Measurements from ENCODE around the gene FZD2.

Gene FZD2

GRCh38 chr17:44606658-44607057 is 49.4 kb downstream of the FZD2 start:
- Histone ChIP-seq H3K27ac (ENCODE audit: low read length) (no peak overlapping the region), H4K20me1 (ENCODE audit: insufficient read depth, low read length) (no peaks in the 10 kb centered on the region), H3K27me3 (replicated peaks; ENCODE audit: insufficient read depth, low read length) (no peaks in the 10 kb centered on the region; the same call in 1 of the 2 replicates), H2AFZ (ENCODE audit: low read length) (no peak overlapping the region), H3K9ac (ENCODE audit: low read length) (no peak overlapping the region), H3F3A (ENCODE audit: insufficient read depth, low read length) (no peaks in the 10 kb centered on the region), H3K9me2 (replicated peaks; ENCODE audit: insufficient read depth, low read length) (no peaks in the 10 kb centered on the region), H3K4me1 (ENCODE audit: low read length) (no peaks in the 10 kb centered on the region), H3K9me3 (replicated peaks; ENCODE audit: insufficient read depth, low read length) (no peaks in the 10 kb centered on the region), H3K79me2 (ENCODE audit: low read length) (no peaks in the 10 kb centered on the region), H3K4me3 (ENCODE audit: low read length) (no peak overlapping the region), H3K4me2 (ENCODE audit: low read depth, low read length) (no peak overlapping the region), H3K36me3 (replicated peaks; ENCODE audit: insufficient read depth, low read length) (no peaks in the 10 kb centered on the region)
- no peak for DNase-seq
- TF ChIP-seq CTCF (IDR thresholded peaks at IDR 0.05; ENCODE audit: low read length) (no peak), EZH2 (optimal IDR thresholded peaks at IDR 0.05; ENCODE audit: low read depth, low read length) (no peak), EZH2phosphoT487 (IDR thresholded peaks at IDR 0.05; ENCODE audit: low read length) (no peak)

- Histone ChIP-seq H2AFZ (ENCODE audit: low read length) (no peak overlapping the region), H3K27ac (ENCODE audit: low read length) (no peak overlapping the region)
- DNase-seq: no peak
These were observed 50.8 kb downstream of the FZD2 start for GRCh38 chr17:44607836-44608690.

GRCh38 chr17:44608727-44609435 is 51.6 kb downstream of the FZD2 start:
- H3F3A ChIP-seq (ENCODE audit: insufficient read depth, low read length): no peaks in the 10 kb centered on the region
- no peaks in the 10 kb centered on the region for H3K9me3 ChIP-seq (replicated peaks; ENCODE audit: insufficient read depth, low read length)
- no peak overlapping the region for H3K27ac ChIP-seq (ENCODE audit: low read length)
- DNase-seq: no peak
- H3K9me2 ChIP-seq (replicated peaks; ENCODE audit: insufficient read depth, low read length): no peaks in the 10 kb centered on the region
- no peaks in the 10 kb centered on the region for H3K36me3 ChIP-seq (replicated peaks; ENCODE audit: insufficient read depth, low read length)
- no peak overlapping the region for H3K4me3 ChIP-seq (ENCODE audit: low read length)
- H3K79me2 ChIP-seq (ENCODE audit: low read length): no peaks in the 10 kb centered on the region
- no peaks in the 10 kb centered on the region; the same call in 1 of the 2 replicates for H3K27me3 ChIP-seq (replicated peaks; ENCODE audit: insufficient read depth, low read length)
- no peak overlapping the region for H3K9ac ChIP-seq (ENCODE audit: low read length)
- no peaks in the 10 kb centered on the region for H4K20me1 ChIP-seq (ENCODE audit: insufficient read depth, low read length)
- no peak overlapping the region for H3K4me2 ChIP-seq (ENCODE audit: low read depth, low read length)
- TF ChIP-seq EZH2phosphoT487 (IDR thresholded peaks at IDR 0.05; ENCODE audit: low read length) (no peak), EZH2 (optimal IDR thresholded peaks at IDR 0.05; ENCODE audit: low read depth, low read length) (no peak), CTCF (IDR thresholded peaks at IDR 0.05; ENCODE audit: low read length) (no peak)
- H2AFZ ChIP-seq (ENCODE audit: low read length): no peak overlapping the region
- no peaks in the 10 kb centered on the region for H3K4me1 ChIP-seq (ENCODE audit: low read length)

More at GRCh38 chr17:44607836-44608690, 50.8 kb downstream of the FZD2 start:
- Histone ChIP-seq H3K36me3 (replicated peaks; ENCODE audit: insufficient read depth, low read length) (no peaks in the 10 kb centered on the region), H3K4me1 (ENCODE audit: low read length) (no peaks in the 10 kb centered on the region), H3K79me2 (ENCODE audit: low read length) (no peaks in the 10 kb centered on the region), H3K27me3 (replicated peaks; ENCODE audit: insufficient read depth, low read length) (no peaks in the 10 kb centered on the region; the same call in 1 of the 2 replicates), H4K20me1 (ENCODE audit: insufficient read depth, low read length) (no peaks in the 10 kb centered on the region), H3K9me2 (replicated peaks; ENCODE audit: insufficient read depth, low read length) (no peaks in the 10 kb centered on the region), H3K4me2 (ENCODE audit: low read depth, low read length) (no peak overlapping the region), H3K9ac (ENCODE audit: low read length) (no peak overlapping the region), H3K4me3 (ENCODE audit: low read length) (no peak overlapping the region), H3K9me3 (replicated peaks; ENCODE audit: insufficient read depth, low read length) (no peaks in the 10 kb centered on the region), H3F3A (ENCODE audit: insufficient read depth, low read length) (no peaks in the 10 kb centered on the region)
- TF ChIP-seq CTCF (IDR thresholded peaks at IDR 0.05; ENCODE audit: low read length) (no peak), EZH2 (optimal IDR thresholded peaks at IDR 0.05; ENCODE audit: low read depth, low read length) (no peak), EZH2phosphoT487 (IDR thresholded peaks at IDR 0.05; ENCODE audit: low read length) (no peak)
